ENCODE data around the gene KCNJ1. TPM values are rescaled to one million over a fixed set of nuclear protein-coding genes. Genes with fewer than 3 reads are reported as not detected.

KCNJ1 gene
- total RNA-seq, 3 donors from 2014 or later (not counting 1 experiment from before 2014, with no cell fraction given) = not detected

- Mint-ChIP-seq H3K4me1 (peaks cover 23 to 47% of the 10 kb centered on the region in 2 donors), H3K36me3 (no peaks in the 10 kb centered on the region), H3K27ac (peak overlapping the region in 1 of 2 donors; percentile 21), H3K27me3 (ENCODE audit: low read depth in 2 of 2) (no peaks in the 10 kb centered on the region), H3K4me3 (peak overlapping the region; percentile 49), H3K9me3 (no peaks in the 10 kb centered on the region)
- Histone ChIP-seq H3K36me3 (ENCODE audit: control insufficient read depth, insufficient read depth, low read length) (peaks cover 8% of the 10 kb centered on the region), H3K4me1 (ENCODE audit: control insufficient read depth, insufficient read depth, low read length) (no peaks in the 10 kb centered on the region), H3K4me3 (ENCODE audit: low read length) (no peak overlapping the region), H3K9me3 (ENCODE audit: control insufficient read depth, insufficient read depth, low read length) (no peaks in the 10 kb centered on the region), H3K27ac (ENCODE audit: low read length) (no peak overlapping the region), H3K27me3 (ENCODE audit: control insufficient read depth, insufficient read depth, low read length) (no peaks in the 10 kb centered on the region)
- DNase-seq (no peak), ATAC-seq (no peak)
- intact Hi-C loops (cut with micrococcal nuclease) = no loop called here
- WGBS (ENCODE audit: insufficient coverage) = 98% methylated on average over 4 of the region's 11 CpGs
- TF ChIP-seq CTCF (IDR thresholded peaks at IDR 0.05) = no peak
These were observed 43.3 kb downstream of the KCNJ1 start for GRCh38 chr11:128823753-128824152.

- 92% methylated on average over 2 of the region's 2 CpGs for WGBS (ENCODE audit: insufficient coverage)
- Mint-ChIP-seq H3K36me3 (no peaks in the 10 kb centered on the region), H3K4me3 (no peak overlapping the region), H3K4me1 (peaks cover 24 to 47% of the 10 kb centered on the region in 2 donors), H3K27me3 (ENCODE audit: low read depth in 2 of 2) (no peaks in the 10 kb centered on the region), H3K9me3 (no peaks in the 10 kb centered on the region), H3K27ac (peak overlapping the region in 1 of 2 donors; percentile 21)
- DNase-seq (no peak), ATAC-seq (no peak)
- Histone ChIP-seq H3K9me3 (ENCODE audit: control insufficient read depth, insufficient read depth, low read length) (no peaks in the 10 kb centered on the region), H3K4me3 (ENCODE audit: low read length) (no peak overlapping the region), H3K27me3 (ENCODE audit: control insufficient read depth, insufficient read depth, low read length) (no peaks in the 10 kb centered on the region), H3K4me1 (ENCODE audit: control insufficient read depth, insufficient read depth, low read length) (no peaks in the 10 kb centered on the region), H3K36me3 (ENCODE audit: control insufficient read depth, insufficient read depth, low read length) (peaks cover 17% of the 10 kb centered on the region), H3K27ac (ENCODE audit: low read length) (no peak overlapping the region)
- intact Hi-C loops (cut with micrococcal nuclease) = no loop called here
- TF ChIP-seq CTCF (IDR thresholded peaks at IDR 0.05) = no peak
These were observed 45.0 kb downstream of the KCNJ1 start for GRCh38 chr11:128822130-128822529.

- Histone ChIP-seq H3K4me1 (ENCODE audit: control insufficient read depth, insufficient read depth, low read length) (no peaks in the 10 kb centered on the region), H3K9me3 (ENCODE audit: control insufficient read depth, insufficient read depth, low read length) (no peaks in the 10 kb centered on the region), H3K27ac (ENCODE audit: low read length) (no peak overlapping the region), H3K4me3 (ENCODE audit: low read length) (no peak overlapping the region), H3K36me3 (ENCODE audit: control insufficient read depth, insufficient read depth, low read length) (peaks cover 21% of the 10 kb centered on the region), H3K27me3 (ENCODE audit: control insufficient read depth, insufficient read depth, low read length) (no peaks in the 10 kb centered on the region)
- intact Hi-C loops (cut with micrococcal nuclease) = no loop called here
- 96% methylated on average over 4 of the region's 4 CpGs for WGBS (ENCODE audit: insufficient coverage)
- Mint-ChIP-seq H3K4me3 (no peak overlapping the region), H3K36me3 (no peaks in the 10 kb centered on the region), H3K27ac (peak overlapping the region in 1 of 2 donors; percentile 21), H3K4me1 (peaks cover 22 to 48% of the 10 kb centered on the region in 2 donors), H3K27me3 (ENCODE audit: low read depth in 2 of 2) (no peaks in the 10 kb centered on the region), H3K9me3 (no peaks in the 10 kb centered on the region)
- DNase-seq (no peak), ATAC-seq (no peak)
- TF ChIP-seq CTCF (IDR thresholded peaks at IDR 0.05) = no peak
These were observed 45.5 kb downstream of the KCNJ1 start for GRCh38 chr11:128821556-128821955.

GRCh38 chr11:128819198-128819597 is 47.9 kb downstream of the KCNJ1 start:
- no peak overlapping the region for H3K4me3 ChIP-seq (ENCODE audit: low read length)
- peak overlapping the region in 1 of 2 donors; percentile 10 for H3K27ac Mint-ChIP-seq

More at GRCh38 chr11:128819198-128819597, 47.9 kb downstream of the KCNJ1 start:
- Histone ChIP-seq H3K27ac (ENCODE audit: low read length) (no peak overlapping the region), H3K36me3 (ENCODE audit: control insufficient read depth, insufficient read depth, low read length) (peaks cover 33% of the 10 kb centered on the region), H3K27me3 (ENCODE audit: control insufficient read depth, insufficient read depth, low read length) (no peaks in the 10 kb centered on the region), H3K9me3 (ENCODE audit: control insufficient read depth, insufficient read depth, low read length) (no peaks in the 10 kb centered on the region), H3K4me1 (ENCODE audit: control insufficient read depth, insufficient read depth, low read length) (no peaks in the 10 kb centered on the region)
- ATAC-seq (no peak), DNase-seq (no peak)
- Mint-ChIP-seq H3K4me1 (peaks cover 22 to 44% of the 10 kb centered on the region in 2 donors), H3K9me3 (no peaks in the 10 kb centered on the region), H3K36me3 (no peaks in the 10 kb centered on the region), H3K4me3 (no peak overlapping the region), H3K27me3 (ENCODE audit: low read depth in 2 of 2) (no peaks in the 10 kb centered on the region)
- no peak for TF ChIP-seq CTCF (IDR thresholded peaks at IDR 0.05)
- 97% methylated on average over 5 of the region's 8 CpGs for WGBS (ENCODE audit: insufficient coverage)
- intact Hi-C loops (cut with micrococcal nuclease) = no loop called here

Data from natural killer cell (primary cell).